NCI-H146 treated with DMSO at 0.1 percent for 48 hours (cell line): Measurements from ENCODE around the gene SPINK7.
"Not testable (repeated sequence)": the region's sequence is repeated elsewhere in the genome, so short reads cannot be mapped to it uniquely, and the experiment has no call there.

Experiments used
- DNase-seq: peaks from one replicate; lab custom pipeline; 2025; ENCODE audit not compliant: unreplicated experiment; lab: John Stamatoyannopoulos, UW

Gene SPINK7

GRCh38 chr5:148312153-148312552, at the start of gene SPINK7:
TSS of gene SPINK7 (plus strand) at chr5:148312423. CDS start at chr5:148312484, 61 bp downstream.
- DNase-seq = no peak

GRCh38 chr5:148267962-148268361, 44.3 kb upstream of the SPINK7 start:
- no peak for DNase-seq

GRCh38 chr5:148268566-148268965, 43.7 kb upstream of the SPINK7 start, which contains the start of gene SPINK13:
TSS of gene SPINK13 (plus strand) at chr5:148268794. CDS start at chr5:148270073, 1,279 bp downstream.
- no peak for DNase-seq

- not testable (repeated sequence) for DNase-seq
Measured at GRCh38 chr5:148275129-148275528, 37.1 kb upstream of the SPINK7 start.

- DNase-seq = not testable (repeated sequence)
Measured at GRCh38 chr5:148280893-148281292, 31.3 kb upstream of the SPINK7 start.

- not testable (repeated sequence) for DNase-seq
Measured at GRCh38 chr5:148281336-148281735, 30.9 kb upstream of the SPINK7 start.

- peak; percentile 24 for DNase-seq
Measured at GRCh38 chr5:148290271-148291195, 21.7 kb upstream of the SPINK7 start.

- no peak for DNase-seq
Measured at GRCh38 chr5:148297731-148298130, 14.5 kb upstream of the SPINK7 start.

- no peak for DNase-seq
Measured at GRCh38 chr5:148306446-148306845, 5.8 kb upstream of the SPINK7 start.

- DNase-seq = no peak
Measured at GRCh38 chr5:148309019-148309418, 3.2 kb upstream of the SPINK7 start.

GRCh38 chr5:148309746-148310145, 2.5 kb upstream of the SPINK7 start:
- no peak for DNase-seq

GRCh38 chr5:148311484-148311883, 739 bp upstream of the SPINK7 start:
- no peak for DNase-seq

GRCh38 chr5:148314187-148314586, 2.0 kb downstream of the SPINK7 start:
- no peak for DNase-seq

- DNase-seq = no peak
Measured at GRCh38 chr5:148314731-148315130, 2.5 kb downstream of the SPINK7 start.

- not testable (repeated sequence) for DNase-seq
Measured at GRCh38 chr5:148320011-148320963, 8.1 kb downstream of the SPINK7 start.

GRCh38 chr5:148333262-148333849, 21.1 kb downstream of the SPINK7 start:
- DNase-seq = no peak

- no peak for DNase-seq
Measured at GRCh38 chr5:148335259-148335658, 23.0 kb downstream of the SPINK7 start, which contains the start of gene SPINK9. TSS of gene SPINK9 (plus strand) at chr5:148335559. CDS start at chr5:148335614, 55 bp downstream.

- no peak for DNase-seq
Measured at GRCh38 chr5:148336704-148337435, 24.6 kb downstream of the SPINK7 start.

GRCh38 chr5:148342371-148343045, 30.3 kb downstream of the SPINK7 start:
- DNase-seq = no peak

GRCh38 chr5:148343046-148343407, 30.8 kb downstream of the SPINK7 start:
- DNase-seq = no peak
